Activated naive CD8-positive, alpha-beta T cell (primary cell): ENCODE measurements around the gene LRRC10B.

ENCODE experiments used
- H3K27ac Mint-ChIP-seq: one replicate; pipeline ENCODE4 v1.8.0; 2021; ENCODE audit warnings: mixed read lengths
- H3K27me3 Mint-ChIP-seq: one replicate; pipeline ENCODE4 v1.8.0; 2021; ENCODE audit warnings: mixed read lengths
- H3K36me3 Mint-ChIP-seq: one replicate; pipeline ENCODE4 v1.8.0; 2021; ENCODE audit warnings: mixed read lengths
- H3K4me1 Mint-ChIP-seq: one replicate; pipeline ENCODE4 v1.8.0; 2021; ENCODE audit warnings: low read depth, mixed read lengths
- H3K4me3 Mint-ChIP-seq: one replicate; pipeline ENCODE4 v1.8.0; 2021; ENCODE audit warnings: mild to moderate bottlenecking, mixed read lengths
- H3K9me3 Mint-ChIP-seq: one replicate; pipeline ENCODE4 v1.8.0; 2021; ENCODE audit warnings: low read depth, mixed read lengths

The LRRC10B gene

GRCh38 chr11:61550665-61551227 is 42.2 kb downstream of the LRRC10B start:
- Mint-ChIP-seq H3K4me1 (peaks cover 13% of the 10 kb centered on the region), H3K4me3 (no peak overlapping the region), H3K27me3 (peaks cover 24% of the 10 kb centered on the region), H3K27ac (no peak overlapping the region), H3K9me3 (no peaks in the 10 kb centered on the region), H3K36me3 (no peaks in the 10 kb centered on the region)

- no peak overlapping the region for H3K27ac Mint-ChIP-seq
- H3K9me3 Mint-ChIP-seq: no peaks in the 10 kb centered on the region
- peaks cover 31% of the 10 kb centered on the region for H3K27me3 Mint-ChIP-seq
- H3K36me3 Mint-ChIP-seq: no peaks in the 10 kb centered on the region
- H3K4me1 Mint-ChIP-seq: peaks cover 15% of the 10 kb centered on the region
- H3K4me3 Mint-ChIP-seq: no peak overlapping the region
These were observed 43.1 kb downstream of the LRRC10B start for GRCh38 chr11:61551634-61552033.

GRCh38 chr11:61552108-61552635 is 43.6 kb downstream of the LRRC10B start:
- H3K27ac Mint-ChIP-seq: no peak overlapping the region

GRCh38 chr11:61553373-61554171 is 45.0 kb downstream of the LRRC10B start:
- no peaks in the 10 kb centered on the region for H3K9me3 Mint-ChIP-seq
- H3K4me1 Mint-ChIP-seq: peaks cover 15% of the 10 kb centered on the region
- H3K27ac Mint-ChIP-seq: no peak overlapping the region
- no peaks in the 10 kb centered on the region for H3K36me3 Mint-ChIP-seq
- peaks cover 32% of the 10 kb centered on the region for H3K27me3 Mint-ChIP-seq
- H3K4me3 Mint-ChIP-seq: no peak overlapping the region

More at GRCh38 chr11:61552108-61552635, 43.6 kb downstream of the LRRC10B start:
- H3K36me3 Mint-ChIP-seq: no peaks in the 10 kb centered on the region
- no peak overlapping the region for H3K4me3 Mint-ChIP-seq
- no peaks in the 10 kb centered on the region for H3K9me3 Mint-ChIP-seq
- peaks cover 15% of the 10 kb centered on the region for H3K4me1 Mint-ChIP-seq
- H3K27me3 Mint-ChIP-seq: peaks cover 34% of the 10 kb centered on the region

GRCh38 chr11:61554172-61554988 is 45.8 kb downstream of the LRRC10B start:
- no peaks in the 10 kb centered on the region for H3K36me3 Mint-ChIP-seq
- H3K27ac Mint-ChIP-seq: no peak overlapping the region
- peaks cover 35% of the 10 kb centered on the region for H3K27me3 Mint-ChIP-seq
- H3K4me1 Mint-ChIP-seq: peaks cover 15% of the 10 kb centered on the region
- no peaks in the 10 kb centered on the region for H3K9me3 Mint-ChIP-seq
- H3K4me3 Mint-ChIP-seq: peak overlapping the region; percentile 14

GRCh38 chr11:61555051-61555969 is 46.8 kb downstream of the LRRC10B start:
- peak overlapping the region; percentile 66 for H3K4me3 Mint-ChIP-seq
- no peak overlapping the region for H3K27ac Mint-ChIP-seq
- no peaks in the 10 kb centered on the region for H3K36me3 Mint-ChIP-seq
- peaks cover 15% of the 10 kb centered on the region for H3K4me1 Mint-ChIP-seq
- H3K27me3 Mint-ChIP-seq: peaks cover 41% of the 10 kb centered on the region
- H3K9me3 Mint-ChIP-seq: no peaks in the 10 kb centered on the region

- H3K27me3 Mint-ChIP-seq: peaks cover 43% of the 10 kb centered on the region
- H3K4me3 Mint-ChIP-seq: no peak overlapping the region
- H3K27ac Mint-ChIP-seq: no peak overlapping the region
- H3K36me3 Mint-ChIP-seq: no peaks in the 10 kb centered on the region
- H3K4me1 Mint-ChIP-seq: peaks cover 15% of the 10 kb centered on the region
- H3K9me3 Mint-ChIP-seq: no peaks in the 10 kb centered on the region
These were observed 47.4 kb downstream of the LRRC10B start for GRCh38 chr11:61555978-61556377.

GRCh38 chr11:61556621-61557020 is 48.1 kb downstream of the LRRC10B start:
- H3K9me3 Mint-ChIP-seq: no peaks in the 10 kb centered on the region
- H3K4me3 Mint-ChIP-seq: no peak overlapping the region
- no peaks in the 10 kb centered on the region for H3K36me3 Mint-ChIP-seq
- peaks cover 15% of the 10 kb centered on the region for H3K4me1 Mint-ChIP-seq
- H3K27me3 Mint-ChIP-seq: peaks cover 43% of the 10 kb centered on the region
- H3K27ac Mint-ChIP-seq: no peak overlapping the region
